ENCODE results near the gene OR4K14.
"Not testable (repeated sequence)": the region's sequence is repeated elsewhere in the genome, so short reads cannot be mapped to it uniquely, and the experiment has no call there.

OR4K14 gene

GRCh38 chr14:20019257-20019865 is at the start of gene OR4K14:
Gene OR4K14, minus strand, starts transcription at chr14:20019307. Its CDS starts 4,114 bp downstream, at chr14:20015193.
- no peak for DNase-seq (ENCODE audit: low read depth, low spot score)

GRCh38 chr14:20059745-20060144 is 40.6 kb upstream of the OR4K14 start, which contains the start of gene OR4L1:
Gene OR4L1, plus strand, starts transcription at chr14:20060045. Its CDS starts 0 bp downstream, at chr14:20060045.
- no peak for DNase-seq (ENCODE audit: low read depth, low spot score)

GRCh38 chr14:20048202-20048601 is 29.1 kb upstream of the OR4K14 start:
- no peak for DNase-seq (ENCODE audit: low read depth, low spot score)

- DNase-seq (ENCODE audit: low read depth, low spot score) = no peak
Measured at GRCh38 chr14:20044243-20044642, 25.1 kb upstream of the OR4K14 start.

- no peak for DNase-seq (ENCODE audit: low read depth, low spot score)
Measured at GRCh38 chr14:20035938-20036337, 16.8 kb upstream of the OR4K14 start, which contains the start of gene OR4K13. Gene OR4K13, minus strand, starts transcription at chr14:20036038. Its CDS starts 1,280 bp downstream, at chr14:20034758.

GRCh38 chr14:20035449-20035848 is 16.3 kb upstream of the OR4K14 start:
- no peak for DNase-seq (ENCODE audit: low read depth, low spot score)

- no peak for DNase-seq (ENCODE audit: low read depth, low spot score)
Measured at GRCh38 chr14:20031058-20031457, 12.0 kb upstream of the OR4K14 start.

- no peak for DNase-seq (ENCODE audit: low read depth, low spot score)
Measured at GRCh38 chr14:20008156-20008555, 11.0 kb downstream of the OR4K14 start.

GRCh38 chr14:20002319-20002718 is 16.8 kb downstream of the OR4K14 start:
- no peak for DNase-seq (ENCODE audit: low read depth, low spot score)

GRCh38 chr14:20001863-20002262 is 17.2 kb downstream of the OR4K14 start, which contains the start of gene OR4Q2:
Gene OR4Q2, plus strand, starts transcription at chr14:20002163.
- DNase-seq (ENCODE audit: low read depth, low spot score) = no peak

GRCh38 chr14:19993438-19993837 is 25.7 kb downstream of the OR4K14 start:
- DNase-seq (ENCODE audit: low read depth, low spot score) = no peak

GRCh38 chr14:19975291-19975690 is 43.8 kb downstream of the OR4K14 start, which contains the start of gene OR4K15:
Gene OR4K15, plus strand, starts transcription at chr14:19975591. Its CDS starts 0 bp downstream, at chr14:19975591.
- DNase-seq (ENCODE audit: low read depth, low spot score) = no peak

GRCh38 chr14:19974844-19975243 is 44.3 kb downstream of the OR4K14 start:
- DNase-seq (ENCODE audit: low read depth, low spot score) = no peak

- DNase-seq (ENCODE audit: low read depth, low spot score) = not testable (repeated sequence)
Measured at GRCh38 chr14:19969735-19970134, 49.4 kb downstream of the OR4K14 start.

All from astrocyte of the hippocampus (primary cell).